GF-D8 (cell line): ENCODE data around the gene COLEC11.
A peak's percentile ranks its signal among the peaks of the same experiment; 100 is the strongest.
"Not testable (repeated sequence)": the region's sequence is repeated elsewhere in the genome, so short reads cannot be mapped to it uniquely, and the experiment has no call there.

Experiments used
- DNase-seq: peaks from one replicate; lab custom pipeline; 2025; lab: John Stamatoyannopoulos, UW

Gene COLEC11

GRCh38 chr2:3654531-3655225, 59.8 kb downstream of the COLEC11 start:
- no peak for DNase-seq

GRCh38 chr2:3655871-3656761, 61.2 kb downstream of the COLEC11 start:
- DNase-seq: no peak

GRCh38 chr2:3656762-3657721, 62.1 kb downstream of the COLEC11 start:
- no peak for DNase-seq

GRCh38 chr2:3657881-3658280, 63.0 kb downstream of the COLEC11 start, which contains the start of gene ALLC:
Gene ALLC (plus strand): TSS chr2:3658200. CDS start chr2:3671158, 12,958 bp downstream.
- no peak for DNase-seq

GRCh38 chr2:3659447-3660432, 64.8 kb downstream of the COLEC11 start:
- peak; percentile 75 for DNase-seq

GRCh38 chr2:3660640-3661039, 65.7 kb downstream of the COLEC11 start:
- not testable (repeated sequence) for DNase-seq

- DNase-seq: no peak
Measured at GRCh38 chr2:3661149-3661660, 66.3 kb downstream of the COLEC11 start.

GRCh38 chr2:3662239-3662638, 67.3 kb downstream of the COLEC11 start:
- DNase-seq: peak; percentile 46

GRCh38 chr2:3664118-3664517, 69.2 kb downstream of the COLEC11 start:
- DNase-seq: no peak

- no peak for DNase-seq
Measured at GRCh38 chr2:3664925-3665324, 70.0 kb downstream of the COLEC11 start.

GRCh38 chr2:3665886-3666612, 71.1 kb downstream of the COLEC11 start:
- no peak for DNase-seq

- no peak for DNase-seq
Measured at GRCh38 chr2:3666613-3666975, 71.7 kb downstream of the COLEC11 start.

GRCh38 chr2:3667151-3667631, 72.3 kb downstream of the COLEC11 start:
- no peak for DNase-seq

- no peak for DNase-seq
Measured at GRCh38 chr2:3669656-3670055, 74.7 kb downstream of the COLEC11 start.

- no peak for DNase-seq
Measured at GRCh38 chr2:3670376-3670775, 75.5 kb downstream of the COLEC11 start.

GRCh38 chr2:3670941-3671340, 76.0 kb downstream of the COLEC11 start:
- no peak for DNase-seq

GRCh38 chr2:3672861-3673678, 78.2 kb downstream of the COLEC11 start:
- no peak for DNase-seq

- DNase-seq: no peak
Measured at GRCh38 chr2:3674066-3674845, 79.3 kb downstream of the COLEC11 start.
